Astrocyte (in vitro differentiated cells and primary cell): ENCODE data around the gene ZNF414.

Experiments
- CTCF ChIP-seq: IDR thresholded peaks from 2 replicates; pipeline ENCODE4 v1.5.1; 2011; ENCODE audit warnings: low read depth, mild to moderate bottlenecking, inconsistent platforms, low read length, moderate library complexity; ENCODE audit not compliant: insufficient read depth
- EZH2 ChIP-seq: IDR thresholded peaks from 2 replicates; pipeline ENCODE4 v1.6.1; 2012; ENCODE audit warnings: mild to moderate bottlenecking, low read length, inconsistent platforms; ENCODE audit not compliant: insufficient read depth

DNA sequence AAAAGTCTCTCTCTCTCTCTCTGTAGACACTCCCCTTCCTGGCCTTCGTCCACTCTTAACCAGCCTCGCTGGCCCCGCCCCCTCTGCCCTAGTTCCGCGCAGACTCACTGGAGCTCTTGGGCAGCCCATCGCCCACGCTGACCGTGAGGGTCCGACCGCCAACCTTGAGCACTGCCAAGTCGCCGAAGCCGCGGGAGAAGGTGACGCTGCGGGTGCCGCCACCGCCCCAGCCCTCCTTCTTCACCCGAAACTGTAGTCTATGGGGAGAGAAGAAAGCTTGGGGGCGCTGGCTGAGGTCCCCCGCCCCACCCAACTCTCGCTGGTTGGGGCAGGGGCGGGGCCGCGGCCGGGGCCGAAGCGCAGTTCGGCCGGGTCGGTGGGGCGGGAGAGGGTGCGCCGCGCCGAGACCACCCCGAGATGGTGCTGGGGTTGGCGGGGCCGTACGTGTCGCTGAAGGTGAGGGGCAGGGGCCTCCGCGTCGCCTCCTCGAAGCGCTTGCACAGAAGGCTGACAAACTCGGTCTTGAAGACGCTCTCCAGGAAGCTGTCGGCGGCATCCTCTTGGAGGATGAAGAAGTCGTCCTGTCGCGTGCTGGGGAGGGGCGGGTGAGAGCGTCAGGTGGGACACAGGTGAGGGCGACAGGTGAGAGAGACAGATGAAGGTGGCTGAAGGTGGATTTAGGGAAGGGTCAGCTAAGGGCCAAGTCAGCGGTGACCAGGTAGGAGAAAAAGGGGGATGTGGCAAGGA, 12.6 kb upstream of the ZNF414 start:
- TF ChIP-seq CTCF, result no peak
- no peak for TF ChIP-seq EZH2
